ENCODE data around the gene PCYT1A.

PCYT1A gene

DNA sequence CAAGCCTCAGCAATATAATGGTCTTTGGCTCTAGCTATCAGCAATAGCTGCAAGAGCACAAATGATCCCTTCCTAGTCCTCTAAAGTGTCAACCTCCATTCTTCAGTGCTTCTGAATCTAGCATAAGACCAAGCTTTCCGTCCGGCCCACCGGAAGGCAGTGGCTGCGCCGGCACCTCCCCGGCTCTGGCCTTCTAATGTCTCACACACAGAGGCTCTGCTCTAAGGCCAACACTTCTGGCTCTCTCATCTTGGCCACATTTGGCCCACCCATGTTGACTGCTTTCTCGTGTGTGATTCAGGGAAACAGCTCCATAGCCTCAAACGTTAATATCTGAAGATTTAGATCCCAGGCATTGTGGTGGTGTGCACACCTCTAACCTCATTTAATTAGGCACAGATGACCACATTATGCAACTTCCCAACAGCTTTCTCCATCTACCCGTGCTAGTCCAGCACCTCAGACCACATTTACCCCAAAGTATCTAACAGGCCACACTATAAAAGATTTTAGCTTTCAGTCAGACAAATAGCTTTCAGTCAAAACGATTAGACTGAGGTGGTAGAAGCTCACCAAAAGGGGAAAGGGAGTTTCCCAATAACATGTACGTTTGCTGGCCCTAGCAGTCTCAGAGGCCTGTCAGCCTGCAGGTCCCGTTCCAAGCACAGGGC is 51.9 kb downstream of the PCYT1A start:
- no peak for DNase-seq

DNA sequence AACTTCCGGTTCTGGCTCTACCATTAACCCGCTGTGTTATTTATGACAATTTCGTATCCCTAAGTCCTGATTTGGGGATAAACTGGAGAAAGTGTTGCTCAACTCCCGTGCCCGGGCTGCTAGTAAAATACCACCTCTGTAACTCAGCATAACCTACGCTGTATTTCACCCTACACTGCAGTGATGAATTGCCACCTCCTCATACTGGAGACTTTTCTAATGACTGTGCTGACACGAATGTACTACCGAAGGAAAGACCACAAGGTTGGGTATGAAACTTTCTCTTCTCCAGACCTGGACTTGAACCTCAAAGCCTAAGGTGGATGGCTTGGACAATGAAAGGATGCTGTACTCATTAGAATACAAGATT is 54.7 kb downstream of the PCYT1A start:
- DNase-seq = no peak

DNA sequence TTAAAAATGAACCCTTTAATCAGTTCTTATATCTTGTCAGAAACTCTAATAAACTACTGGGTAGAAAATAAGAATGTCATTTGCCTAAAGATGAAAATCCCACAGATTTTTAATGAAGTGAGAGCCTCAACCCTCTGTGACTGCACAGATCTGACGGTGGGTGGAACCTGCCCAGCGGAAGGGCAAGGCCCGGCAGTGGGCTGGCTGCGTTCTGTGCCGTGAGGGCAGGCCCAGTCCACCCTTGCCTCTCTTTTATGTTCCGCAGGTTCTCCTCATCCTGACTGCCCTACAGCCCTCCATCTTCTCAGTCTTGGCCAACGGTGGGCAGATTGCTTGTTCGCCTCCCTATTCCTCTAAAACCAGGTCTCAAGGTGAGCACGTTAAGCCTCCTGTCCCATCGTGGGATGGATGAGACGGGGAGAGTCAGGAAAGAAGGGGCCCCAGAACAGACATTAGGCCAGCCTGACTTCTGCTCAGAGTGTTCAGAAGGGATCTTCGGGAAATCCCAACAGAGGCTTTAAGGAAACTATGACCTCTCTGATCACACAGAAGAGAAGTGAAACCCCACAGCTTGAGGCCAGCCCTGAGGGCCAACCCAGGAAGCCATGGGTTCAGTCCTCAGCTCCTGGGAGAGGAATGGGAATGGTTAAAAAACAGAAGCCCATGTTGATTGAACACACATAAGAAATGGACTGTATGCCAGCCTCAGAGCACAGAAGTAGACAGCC is 55.2 kb downstream of the PCYT1A start:
- DNase-seq = no peak

DNA sequence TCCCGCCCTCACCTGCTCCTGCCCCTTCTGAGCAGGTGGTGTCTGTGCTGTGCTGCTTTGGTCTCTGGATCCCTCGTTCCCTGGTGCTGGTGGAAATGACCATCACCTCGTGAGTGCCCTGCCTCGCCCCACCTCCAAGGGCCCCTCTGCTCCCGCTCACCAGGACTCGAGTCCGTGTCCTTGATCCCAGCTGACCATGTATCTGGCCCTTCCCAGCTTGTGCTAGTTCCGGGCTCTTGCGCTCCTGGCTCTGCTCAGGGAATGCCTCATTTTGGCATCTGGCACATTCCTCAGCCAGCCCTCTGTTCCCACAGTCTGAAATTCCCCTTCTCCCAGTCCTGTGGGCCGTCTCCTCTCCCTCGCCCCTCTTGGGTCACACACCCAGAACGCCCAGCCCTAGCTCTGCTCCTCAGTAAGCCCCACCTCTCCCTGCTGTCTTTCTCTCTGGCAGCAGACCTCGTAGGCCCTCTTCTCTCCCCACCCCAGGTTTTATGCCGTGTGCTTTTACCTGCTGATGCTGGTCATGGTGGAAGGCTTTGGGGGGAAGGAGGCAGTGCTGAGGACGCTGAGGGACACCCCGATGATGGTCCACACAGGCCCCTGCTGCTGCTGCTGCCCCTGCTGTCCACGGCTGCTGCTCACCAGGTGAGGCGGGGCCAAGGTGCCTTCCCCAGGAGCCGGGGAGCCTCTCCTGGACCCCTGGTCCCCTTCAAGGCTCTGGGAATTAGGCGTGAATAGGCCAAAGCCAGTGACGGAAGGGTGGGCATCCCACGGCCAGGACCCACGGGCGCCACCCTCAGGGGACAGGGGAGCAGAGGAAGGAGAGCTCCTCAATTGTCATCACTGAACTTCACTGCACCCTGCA is 59.7 kb downstream of the PCYT1A start:
- DNase-seq = no peak

DNA sequence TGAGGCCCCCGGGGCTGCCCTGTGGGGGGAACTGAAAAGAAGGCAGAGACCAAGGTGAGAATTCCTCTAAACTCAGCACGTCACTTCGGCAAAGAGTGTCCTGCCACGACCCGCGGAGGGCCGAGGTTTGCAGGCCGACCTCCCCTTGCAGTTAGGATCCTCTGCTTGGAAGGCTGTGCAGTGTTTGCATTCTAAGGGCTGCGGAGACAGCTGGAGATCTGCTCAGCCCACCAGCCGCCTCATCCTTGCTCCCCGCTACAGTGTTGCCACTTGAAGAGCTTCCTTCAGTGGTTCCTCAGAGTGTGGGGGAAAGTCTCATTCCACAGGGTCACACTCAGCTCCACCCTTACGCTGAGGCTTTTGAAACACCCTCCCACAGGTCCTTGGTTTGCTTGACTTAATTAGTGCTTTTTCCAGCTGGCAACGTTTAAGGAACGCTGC is 60.4 kb downstream of the PCYT1A start:
- DNase-seq = no peak

- no peak for DNase-seq
These were observed 61.7 kb downstream of the PCYT1A start for GRCh38 chr3:196225763-196226364.

DNA sequence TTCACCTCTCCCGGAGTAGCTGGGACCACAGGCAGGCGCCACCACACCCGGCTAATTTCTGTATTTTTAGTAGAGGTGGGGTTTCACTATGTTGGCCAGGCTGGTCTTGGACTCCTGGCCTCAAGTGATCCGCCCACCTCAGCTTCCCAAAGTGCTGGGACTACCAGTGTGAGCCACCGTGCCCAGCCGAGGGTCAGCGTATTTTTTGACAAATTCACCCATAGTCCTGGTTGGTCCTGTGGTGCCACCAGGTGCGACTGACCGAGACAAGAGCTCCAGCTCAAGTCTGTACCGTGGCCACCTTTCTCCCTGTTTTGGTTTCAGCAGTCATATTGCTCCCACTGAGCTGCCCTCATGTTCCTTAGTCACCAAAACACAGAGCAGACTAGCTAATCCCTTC is 62.4 kb downstream of the PCYT1A start:
- DNase-seq = no peak

- DNase-seq = no peak
These were observed 64.5 kb downstream of the PCYT1A start for GRCh38 chr3:196222876-196223595.

- DNase-seq = no peak
These were observed 66.5 kb downstream of the PCYT1A start for GRCh38 chr3:196220991-196221390.

DNA sequence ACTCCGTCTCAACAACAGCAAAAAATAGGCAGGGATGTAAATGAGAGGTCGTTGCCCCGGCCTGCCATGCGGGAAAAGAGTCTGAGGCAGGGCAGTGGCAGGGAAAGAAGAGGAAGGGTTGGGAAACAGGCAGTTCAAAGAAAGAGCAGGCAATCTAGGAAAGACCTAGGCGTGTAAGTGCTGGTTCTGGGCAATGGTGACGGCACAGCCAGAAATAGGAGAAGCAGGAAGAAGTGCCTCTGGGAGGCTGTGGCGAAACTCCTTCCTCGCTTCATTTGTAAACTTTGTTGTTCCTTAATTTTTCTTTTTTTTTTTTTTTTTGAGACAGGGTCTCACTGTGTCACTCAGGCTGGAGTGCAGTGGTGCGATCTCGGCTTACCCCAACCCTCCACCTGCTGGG is 66.9 kb downstream of the PCYT1A start:
- DNase-seq = no peak

DNA sequence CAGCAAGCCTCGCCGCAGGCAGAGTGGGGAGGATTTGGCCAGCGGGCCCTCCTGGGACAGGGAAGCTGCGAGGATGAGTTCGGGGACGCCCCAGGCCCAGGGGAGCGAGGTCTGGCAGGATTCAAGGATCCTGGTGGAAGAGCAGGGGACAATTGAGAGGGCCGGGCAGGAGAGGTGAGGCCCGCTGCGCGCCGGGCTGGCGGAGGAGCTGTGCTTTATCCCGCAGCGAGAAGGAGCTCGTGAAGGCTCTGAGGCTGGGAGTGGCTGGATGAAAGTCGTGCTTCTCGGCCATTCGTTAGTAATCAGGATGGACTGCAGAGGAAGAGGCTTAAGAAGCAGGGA is 67.6 kb downstream of the PCYT1A start:
- no peak for DNase-seq

- no peak for DNase-seq
These were observed 68.1 kb downstream of the PCYT1A start for GRCh38 chr3:196219194-196219969.

GRCh38 chr3:196218155-196218712 is 69.3 kb downstream of the PCYT1A start:
- DNase-seq = no peak

- DNase-seq = no peak
These were observed 70.0 kb downstream of the PCYT1A start for GRCh38 chr3:196217307-196218154.

DNA sequence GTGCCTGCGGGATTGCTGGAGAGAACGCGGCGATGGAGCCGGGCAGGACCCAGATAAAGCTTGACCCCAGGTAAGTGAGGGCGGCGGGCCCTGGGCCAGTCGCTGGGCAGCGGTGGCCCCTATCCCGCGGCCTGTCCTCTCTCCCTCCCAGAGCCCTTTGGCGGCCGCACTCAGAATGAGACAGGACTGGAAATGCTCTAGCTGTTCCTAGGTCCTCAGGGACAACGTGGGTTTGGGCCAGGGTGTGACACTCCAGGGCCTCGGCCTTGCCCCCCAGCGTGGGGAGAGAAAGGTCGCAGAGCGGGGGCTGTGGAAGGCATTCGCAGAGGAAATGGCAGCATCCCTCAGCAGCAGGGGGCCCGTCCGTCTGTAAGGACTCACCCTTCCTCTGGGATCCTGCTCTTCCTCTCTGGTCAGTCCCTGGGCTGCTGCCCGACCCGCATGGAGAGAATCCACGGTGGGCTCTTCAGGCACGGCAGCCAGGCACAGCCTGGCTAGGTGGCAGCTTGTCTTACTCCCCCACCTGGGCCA is 70.8 kb downstream of the PCYT1A start:
- no peak for DNase-seq

- no peak for DNase-seq
These were observed 71.4 kb downstream of the PCYT1A start, which contains the start of gene SLC51A for GRCh38 chr3:196216089-196216564. Gene SLC51A (plus strand): TSS chr3:196216534. CDS start chr3:196216713, 179 bp downstream.

DNA sequence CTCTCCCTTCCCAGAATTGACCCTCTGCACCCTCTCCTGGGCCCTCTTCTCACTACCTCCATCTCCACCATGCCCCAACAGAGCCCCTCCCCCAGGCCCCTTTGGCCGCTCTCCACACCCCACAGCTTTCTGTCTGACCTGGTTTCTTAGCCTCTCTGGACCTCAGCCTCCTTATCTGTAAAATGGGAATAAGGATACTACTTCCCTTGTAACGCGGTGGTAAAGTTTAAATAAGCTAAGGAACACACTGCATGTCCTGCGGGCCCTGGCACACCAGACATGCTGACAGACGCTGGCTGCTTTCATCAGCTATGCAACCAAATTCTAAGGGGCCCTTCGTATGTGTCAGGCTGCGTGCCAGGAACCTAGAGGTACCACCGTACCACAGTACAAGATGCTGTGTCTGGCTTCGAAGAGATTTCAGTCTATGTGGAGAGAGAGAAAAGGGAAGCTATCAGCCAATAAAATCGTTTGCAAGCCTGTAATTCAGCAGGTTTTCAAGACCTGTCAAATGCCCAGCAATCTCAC is 72.0 kb downstream of the PCYT1A start:
- no peak for DNase-seq

DNA sequence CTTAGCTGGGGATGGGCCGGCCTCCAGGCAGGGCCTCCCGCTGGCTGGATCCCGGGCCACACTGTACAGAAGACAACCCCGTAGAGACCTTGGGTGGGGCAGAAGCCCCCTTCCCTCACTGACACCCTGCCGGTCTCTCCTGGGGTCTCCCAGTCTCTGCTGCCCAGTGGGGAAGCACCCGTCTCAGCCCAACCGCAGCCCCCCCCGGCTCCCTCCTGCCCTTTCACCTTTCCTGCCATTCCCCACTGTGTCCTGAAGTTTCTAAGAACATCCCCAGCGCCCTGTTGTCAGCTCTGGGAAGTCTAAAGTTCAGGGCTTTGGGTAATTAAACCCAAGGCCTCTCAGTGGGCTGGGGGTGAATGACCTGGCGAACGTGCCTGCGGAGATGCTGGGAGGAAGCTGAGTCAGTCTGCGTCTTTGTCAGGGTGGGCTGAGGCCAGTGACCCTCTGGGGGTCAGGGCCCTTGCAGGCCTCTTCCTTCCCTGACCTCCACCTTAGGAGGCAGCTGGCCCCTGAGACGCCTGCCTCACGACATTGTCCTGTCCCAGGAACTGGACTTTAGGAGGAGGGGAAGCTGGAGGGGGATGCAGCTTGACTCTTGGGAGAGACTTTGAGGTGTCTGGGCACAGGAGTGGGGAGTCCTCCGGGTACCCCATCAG is 72.6 kb downstream of the PCYT1A start:
- no peak for DNase-seq

Measured in NCI-H82 (cell line).